Left forelimb (tissue), 1 donor: ENCODE data around the gene ASTN2.
"Not testable (repeated sequence)": the region's sequence is repeated elsewhere in the genome, so short reads cannot be mapped to it uniquely, and the experiment has no call there.

ENCODE experiments used
- DNase-seq: peaks from one replicate; pipeline ENCODE4 v3.0.0-alpha.2; 2018; ENCODE audit warnings: low spot score

ASTN2 gene

GRCh38 chr9:116479056-116479544, 935.8 kb downstream of the ASTN2 start:
- no peak for DNase-seq

- no peak for DNase-seq
Observed at GRCh38 chr9:116477584-116478141, 937.2 kb downstream of the ASTN2 start.

DNA sequence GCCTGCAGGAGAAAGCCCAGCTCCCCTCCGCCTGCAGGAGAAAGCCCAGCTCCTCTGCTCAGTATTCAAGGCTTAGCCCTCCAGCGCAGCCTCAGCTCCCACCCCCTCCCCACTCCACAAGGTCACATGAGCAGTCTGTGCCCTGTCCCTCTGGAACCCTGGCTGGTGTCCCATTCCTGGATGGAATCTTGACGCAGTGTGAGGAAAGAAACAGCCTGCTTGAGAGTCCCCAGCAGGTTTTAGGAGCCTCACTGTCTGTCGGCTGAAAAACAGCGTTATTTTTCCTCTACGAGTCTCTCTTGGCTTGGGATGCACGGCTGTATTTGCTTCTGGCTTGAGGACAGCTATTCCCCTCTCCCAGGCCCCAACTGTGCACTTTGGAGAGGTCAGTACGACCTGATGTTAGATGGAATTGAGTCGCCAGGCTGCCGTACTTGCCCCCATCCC, 937.9 kb downstream of the ASTN2 start:
- peak; percentile 75 for DNase-seq

DNA sequence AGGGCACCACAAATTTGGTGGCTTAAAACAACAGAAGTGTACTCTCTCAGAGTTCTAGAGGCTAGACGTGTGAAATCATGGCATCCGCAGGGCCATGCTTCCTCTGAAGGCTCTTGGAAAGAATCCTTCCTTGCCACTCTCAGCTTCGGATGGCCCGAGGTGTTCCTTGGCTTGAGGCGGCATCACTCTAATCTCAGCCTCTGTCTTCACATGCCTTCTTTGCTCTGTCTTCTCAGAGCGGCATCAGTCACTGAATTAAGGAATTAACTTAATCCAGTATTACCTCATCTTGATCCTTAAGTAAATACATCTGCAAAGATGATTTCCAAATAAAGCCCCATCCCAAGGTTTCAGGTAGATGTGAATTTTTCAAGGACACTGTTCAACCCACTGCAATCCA, 938.9 kb downstream of the ASTN2 start:
- DNase-seq: no peak

DNA sequence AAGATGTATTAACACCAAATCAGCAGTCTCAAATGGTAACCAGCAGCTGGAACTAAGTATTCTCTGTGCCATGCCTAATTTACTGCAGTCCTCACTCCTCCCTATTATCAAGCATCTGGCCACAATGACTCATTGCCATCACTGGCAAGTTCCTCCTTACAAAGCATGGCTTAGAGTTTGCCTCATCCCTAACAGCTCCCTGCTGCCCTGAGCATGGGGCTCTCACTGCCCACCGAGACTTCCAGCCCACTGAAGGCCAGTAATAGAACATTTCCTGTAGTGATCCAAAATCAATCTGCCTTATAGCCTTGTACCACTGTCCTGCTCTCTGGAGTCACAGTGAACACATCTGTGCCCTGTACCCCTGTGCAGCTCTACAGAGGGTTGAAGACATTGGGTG, 939.7 kb downstream of the ASTN2 start:
- DNase-seq: no peak

DNA sequence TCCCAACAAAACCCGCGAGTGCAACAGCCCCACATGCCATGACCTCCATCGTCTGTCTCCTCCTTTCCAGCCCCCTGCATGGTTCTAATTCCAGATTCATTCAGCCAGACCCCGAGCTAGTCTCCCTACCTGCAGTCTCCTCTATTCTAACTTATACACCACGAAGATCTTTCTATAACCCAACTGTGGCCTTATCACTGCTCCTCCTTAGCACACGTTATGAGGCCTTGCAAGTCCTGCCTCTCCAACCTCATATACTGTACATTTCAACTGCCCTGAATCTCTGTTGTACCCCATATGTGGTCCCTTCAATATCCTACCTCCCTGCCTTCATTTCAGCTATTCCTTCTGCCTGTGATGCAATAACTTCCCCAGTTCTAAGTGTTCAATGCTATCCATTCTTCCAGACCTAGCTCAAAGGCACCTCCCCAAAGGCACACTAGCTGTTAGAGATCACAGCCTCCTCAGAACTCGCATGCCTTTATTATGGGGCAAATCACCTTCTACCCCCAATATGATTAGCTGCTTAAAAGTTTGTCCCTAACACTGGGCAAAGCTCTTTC, 942.8 kb downstream of the ASTN2 start:
- no peak for DNase-seq

- peak; percentile 84 for DNase-seq
Observed at GRCh38 chr9:116471093-116471906, 943.6 kb downstream of the ASTN2 start.

- no peak for DNase-seq
Observed at GRCh38 chr9:116468793-116469527, 945.9 kb downstream of the ASTN2 start.

GRCh38 chr9:116468369-116468768, 946.5 kb downstream of the ASTN2 start:
- DNase-seq: no peak

- DNase-seq: no peak
Observed at GRCh38 chr9:116467740-116468351, 947.0 kb downstream of the ASTN2 start.

DNA sequence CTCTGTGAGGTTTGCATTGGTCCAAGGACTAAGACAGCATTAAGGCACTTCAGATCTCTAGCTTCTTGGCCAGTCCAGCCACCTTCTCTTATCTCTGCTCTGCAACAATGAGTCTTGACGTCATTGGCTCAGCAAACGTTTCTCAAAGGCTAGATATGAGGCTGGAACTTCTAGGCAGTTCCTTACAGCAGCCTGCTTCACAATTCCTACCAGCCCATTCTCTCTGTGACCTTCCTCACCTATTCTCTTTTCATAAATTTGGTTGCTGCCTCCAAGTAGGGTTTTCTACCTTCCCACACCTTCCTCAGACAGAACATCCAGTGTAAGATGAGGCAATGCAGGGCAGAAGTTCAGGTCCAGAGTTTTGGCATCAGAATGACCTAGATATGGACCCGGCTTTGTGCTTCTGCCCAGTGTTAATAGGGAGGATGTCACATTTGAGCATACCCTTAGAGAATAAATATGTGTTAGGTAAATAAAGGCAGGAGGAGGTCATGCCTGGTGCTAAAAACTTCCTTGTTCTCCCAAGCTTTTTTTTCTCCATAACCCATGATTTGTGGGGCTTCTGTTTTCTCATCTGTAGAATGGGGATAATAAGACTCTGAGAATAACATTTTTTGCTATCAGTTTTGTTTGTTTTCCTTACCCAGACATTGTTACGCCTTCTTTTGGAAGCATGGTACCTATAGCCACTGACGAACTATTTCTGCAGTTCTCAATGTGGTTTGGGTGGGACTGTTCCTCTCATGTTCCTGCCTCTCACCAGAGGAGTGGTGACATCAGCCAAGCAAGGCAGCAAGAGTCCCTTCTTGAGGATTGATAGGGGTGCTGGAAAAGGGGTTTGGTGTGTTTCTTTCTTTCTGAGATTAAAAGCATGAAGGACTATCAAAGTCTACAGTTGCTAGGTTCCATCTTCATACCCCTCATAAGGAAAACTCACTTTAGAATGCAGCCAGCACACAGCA, 948.3 kb downstream of the ASTN2 start:
- DNase-seq: no peak

DNA sequence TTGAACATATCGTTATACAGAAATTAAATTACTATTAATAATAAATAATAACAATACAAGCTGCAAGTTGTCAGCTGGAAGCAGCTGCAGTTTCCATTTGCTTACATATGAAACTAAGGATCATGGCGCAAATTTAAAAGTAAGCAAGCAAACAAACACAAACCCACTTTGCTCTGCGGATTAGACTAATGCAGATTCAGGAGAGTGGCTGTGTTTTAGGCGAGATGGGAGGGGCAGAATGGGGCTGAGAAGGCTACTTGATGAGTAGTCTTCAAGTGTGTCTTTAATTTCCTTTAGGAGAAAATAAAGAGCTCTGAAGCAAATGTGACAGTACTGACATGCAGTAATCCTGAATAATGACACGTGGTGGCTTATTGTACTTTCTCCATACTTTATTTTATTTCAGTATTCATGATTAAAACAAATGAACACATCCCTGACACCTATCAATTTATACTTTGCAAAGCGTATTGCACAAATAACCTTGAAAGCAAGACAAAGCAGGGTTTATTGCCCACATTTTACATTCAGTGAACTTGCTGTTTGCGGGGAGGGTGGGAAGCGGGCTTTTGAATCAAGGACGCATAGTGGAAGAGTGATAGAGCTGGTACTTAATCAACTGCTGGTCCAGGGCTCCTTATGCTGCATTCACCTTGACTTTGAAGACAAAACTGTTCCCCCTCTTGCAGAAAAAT, 949.1 kb downstream of the ASTN2 start:
- DNase-seq: no peak

GRCh38 chr9:116464987-116465571, 949.8 kb downstream of the ASTN2 start:
- DNase-seq: peak; percentile 20

- DNase-seq: no peak
Observed at GRCh38 chr9:116464423-116464822, 950.4 kb downstream of the ASTN2 start.

DNA sequence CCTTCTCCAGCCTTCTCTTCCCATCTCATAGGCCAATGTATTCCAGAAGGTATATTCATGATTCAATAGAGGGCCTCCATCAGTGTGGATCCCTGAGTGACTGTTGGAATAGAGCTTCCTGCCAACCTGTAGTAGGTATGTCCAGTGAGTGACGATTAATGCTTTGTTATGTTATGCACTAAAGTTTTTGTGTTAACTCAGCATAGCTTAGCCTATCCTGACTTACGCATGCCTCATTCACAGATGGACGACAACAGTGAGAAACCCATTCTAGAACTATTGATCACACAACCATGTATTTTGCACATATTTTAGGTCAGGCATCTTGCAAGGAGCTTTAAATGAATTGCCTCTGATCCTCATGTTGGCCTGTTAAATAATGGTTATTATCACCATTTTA, 953.2 kb downstream of the ASTN2 start:
- no peak for DNase-seq

DNA sequence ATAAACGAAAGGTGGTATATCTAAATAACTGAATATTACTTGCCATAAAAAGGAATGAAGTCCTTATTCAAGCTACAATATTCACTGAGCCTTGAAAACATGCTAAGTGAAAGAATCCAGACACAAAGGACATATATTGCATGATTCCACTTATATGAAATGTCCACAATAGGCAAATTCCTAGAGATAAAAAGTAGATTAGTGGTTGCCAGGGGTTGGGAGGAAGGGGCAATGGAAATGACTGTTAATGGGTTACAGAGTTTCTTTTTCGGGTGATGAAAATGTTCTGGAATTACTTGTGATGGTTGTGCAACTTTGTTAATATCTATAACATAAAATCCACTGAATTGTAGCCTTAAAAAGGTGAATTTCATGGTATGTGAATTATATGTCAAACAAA, 954.8 kb downstream of the ASTN2 start:
- DNase-seq: no peak

- no peak for DNase-seq
Observed at GRCh38 chr9:116459576-116459975, 955.3 kb downstream of the ASTN2 start.

DNA sequence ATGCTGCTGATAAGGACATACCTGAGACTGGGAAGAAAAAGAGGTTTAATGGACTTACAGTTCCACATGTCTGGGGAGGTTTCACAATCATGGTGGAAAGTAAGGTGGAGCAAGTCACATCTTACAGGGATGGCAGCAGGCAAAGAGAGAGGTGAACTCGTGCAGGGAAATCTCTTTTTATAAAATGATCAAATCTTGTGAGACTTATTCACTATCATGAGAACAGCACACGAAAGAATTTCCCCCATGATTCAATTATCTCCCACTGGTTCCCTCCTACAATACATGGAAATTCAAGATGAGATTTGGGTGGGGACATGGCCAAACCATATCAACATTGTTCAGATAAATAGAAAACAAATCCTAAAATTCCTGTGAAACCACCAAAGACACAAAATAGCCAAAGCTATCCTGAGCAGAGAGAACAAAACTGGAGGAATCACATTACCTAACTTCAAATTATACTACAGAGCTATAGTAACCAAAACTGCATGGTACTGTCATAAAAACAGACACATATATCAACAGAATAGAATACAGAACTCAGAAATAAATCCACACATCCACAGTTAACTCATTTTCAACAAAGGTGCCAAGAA, 958.3 kb downstream of the ASTN2 start:
- no peak for DNase-seq

- DNase-seq: not testable (repeated sequence)
Observed at GRCh38 chr9:116454539-116454938, 960.3 kb downstream of the ASTN2 start.
